TTC549 (cell line): ENCODE data around the gene ARHGEF7.

Source experiments
- FAIRE-seq: peaks from 2 replicates; lab custom pipeline; 2012; peaks lifted over from hg19 to GRCh38; lab: Jason Lieb, UNC

ARHGEF7 gene

GRCh38 chr13:111325941-111326620, 211.0 kb downstream of the ARHGEF7 start:
- FAIRE-seq, result no peak

- FAIRE-seq, result no peak
These were observed 211.5 kb downstream of the ARHGEF7 start for GRCh38 chr13:111326621-111326965.

- FAIRE-seq, result no peak
These were observed 212.0 kb downstream of the ARHGEF7 start for GRCh38 chr13:111326981-111327642.

- no peak for FAIRE-seq
These were observed 212.8 kb downstream of the ARHGEF7 start for GRCh38 chr13:111327730-111328573.

- no peak for FAIRE-seq
These were observed 213.7 kb downstream of the ARHGEF7 start for GRCh38 chr13:111328574-111329410.

GRCh38 chr13:111329641-111330040, 214.5 kb downstream of the ARHGEF7 start:
- FAIRE-seq, result no peak

GRCh38 chr13:111330066-111330610, 215.0 kb downstream of the ARHGEF7 start:
- no peak for FAIRE-seq

GRCh38 chr13:111335298-111335697, 220.2 kb downstream of the ARHGEF7 start:
- no peak for FAIRE-seq

- FAIRE-seq, result no peak
These were observed 221.6 kb downstream of the ARHGEF7 start for GRCh38 chr13:111336666-111337065.

GRCh38 chr13:111337206-111337605, 222.1 kb downstream of the ARHGEF7 start:
- FAIRE-seq, result no peak

GRCh38 chr13:111337741-111338140, 222.6 kb downstream of the ARHGEF7 start:
- FAIRE-seq, result no peak

- FAIRE-seq, result no peak
These were observed 223.7 kb downstream of the ARHGEF7 start for GRCh38 chr13:111338841-111339240.

GRCh38 chr13:111339366-111340143, 224.4 kb downstream of the ARHGEF7 start:
- FAIRE-seq, result no peak

- FAIRE-seq, result no peak
These were observed 226.8 kb downstream of the ARHGEF7 start for GRCh38 chr13:111341886-111342285.

GRCh38 chr13:111342721-111343120, 227.6 kb downstream of the ARHGEF7 start:
- no peak for FAIRE-seq

GRCh38 chr13:111343186-111343805, 228.2 kb downstream of the ARHGEF7 start:
- no peak for FAIRE-seq

- no peak for FAIRE-seq
These were observed 229.5 kb downstream of the ARHGEF7 start for GRCh38 chr13:111344471-111345191.

GRCh38 chr13:111345682-111346081, 230.6 kb downstream of the ARHGEF7 start:
- no peak for FAIRE-seq

GRCh38 chr13:111346101-111346680, 231.1 kb downstream of the ARHGEF7 start:
- FAIRE-seq, result no peak

GRCh38 chr13:111347438-111347837, 232.3 kb downstream of the ARHGEF7 start:
- FAIRE-seq, result no peak
